ENCODE results near the gene SPAM1.

DNA sequence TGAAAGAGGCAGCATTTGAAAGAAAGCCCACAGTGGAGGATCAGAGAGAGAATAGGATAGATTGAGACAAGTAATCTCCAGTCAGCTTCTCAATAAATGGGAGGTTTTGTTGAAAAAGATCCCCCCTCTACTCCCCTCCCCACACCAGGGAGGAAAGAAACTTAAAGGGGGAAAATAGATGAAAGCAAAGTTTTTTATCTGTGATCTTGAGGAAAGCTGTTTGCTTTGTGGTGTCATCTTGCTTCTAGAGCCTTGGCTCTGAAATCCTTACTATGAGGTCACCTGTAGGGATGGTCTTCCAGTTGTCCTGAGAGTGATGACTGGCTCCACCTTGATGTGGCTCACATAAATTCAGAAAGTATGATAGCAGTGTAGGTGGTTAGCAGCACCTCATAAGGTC is at the start of gene SPAM1:
- TF ChIP-seq, protein P1, sequence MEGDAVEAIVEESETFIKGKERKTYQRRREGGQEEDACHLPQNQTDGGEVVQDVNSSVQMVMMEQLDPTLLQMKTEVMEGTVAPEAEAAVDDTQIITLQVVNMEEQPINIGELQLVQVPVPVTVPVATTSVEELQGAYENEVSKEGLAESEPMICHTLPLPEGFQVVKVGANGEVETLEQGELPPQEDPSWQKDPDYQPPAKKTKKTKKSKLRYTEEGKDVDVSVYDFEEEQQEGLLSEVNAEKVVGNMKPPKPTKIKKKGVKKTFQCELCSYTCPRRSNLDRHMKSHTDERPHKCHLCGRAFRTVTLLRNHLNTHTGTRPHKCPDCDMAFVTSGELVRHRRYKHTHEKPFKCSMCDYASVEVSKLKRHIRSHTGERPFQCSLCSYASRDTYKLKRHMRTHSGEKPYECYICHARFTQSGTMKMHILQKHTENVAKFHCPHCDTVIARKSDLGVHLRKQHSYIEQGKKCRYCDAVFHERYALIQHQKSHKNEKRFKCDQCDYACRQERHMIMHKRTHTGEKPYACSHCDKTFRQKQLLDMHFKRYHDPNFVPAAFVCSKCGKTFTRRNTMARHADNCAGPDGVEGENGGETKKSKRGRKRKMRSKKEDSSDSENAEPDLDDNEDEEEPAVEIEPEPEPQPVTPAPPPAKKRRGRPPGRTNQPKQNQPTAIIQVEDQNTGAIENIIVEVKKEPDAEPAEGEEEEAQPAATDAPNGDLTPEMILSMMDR (conservative IDR thresholded peaks at IDR 0.05 in 1 of 2, IDR thresholded peaks at IDR 0.05 in 1 of 2; ENCODE audit: low read depth in 1 of 2, low read length in 2 of 2): no peak
- TF ChIP-seq EZH2 (IDR thresholded peaks at IDR 0.05; ENCODE audit: low read length, missing control alignments): no peak

Measured in fibroblast of lung (primary cell).